DMS153 treated with DMSO at 0.1 percent for 48 hours (cell line): ENCODE results near the gene DLGAP4.
"Not testable (repeated sequence)": the region's sequence is repeated elsewhere in the genome, so short reads cannot be mapped to it uniquely, and the experiment has no call there.

Experiments used
- DNase-seq: peaks from one replicate; lab custom pipeline; 2025; ENCODE audit not compliant: unreplicated experiment; lab: John Stamatoyannopoulos, UW

Gene DLGAP4

GRCh38 chr20:36491901-36492617, 185.9 kb downstream of the DLGAP4 start:
- DNase-seq: no peak

GRCh38 chr20:36493051-36493800, 187.1 kb downstream of the DLGAP4 start:
- DNase-seq: peak; percentile 24

GRCh38 chr20:36493801-36494114, 187.6 kb downstream of the DLGAP4 start:
- no peak for DNase-seq

- no peak for DNase-seq
Measured at GRCh38 chr20:36496707-36497669, 190.8 kb downstream of the DLGAP4 start.

- DNase-seq: no peak
Measured at GRCh38 chr20:36497856-36498255, 191.7 kb downstream of the DLGAP4 start.

GRCh38 chr20:36498386-36499179, 192.4 kb downstream of the DLGAP4 start:
- DNase-seq: no peak

GRCh38 chr20:36499211-36499610, 193.1 kb downstream of the DLGAP4 start:
- DNase-seq: no peak

- DNase-seq: no peak
Measured at GRCh38 chr20:36499723-36500501, 193.8 kb downstream of the DLGAP4 start.

- no peak for DNase-seq
Measured at GRCh38 chr20:36501367-36502006, 195.3 kb downstream of the DLGAP4 start.

GRCh38 chr20:36504295-36504694, 198.2 kb downstream of the DLGAP4 start:
- DNase-seq: no peak

GRCh38 chr20:36506253-36506652, 200.1 kb downstream of the DLGAP4 start:
- DNase-seq: no peak

- no peak for DNase-seq
Measured at GRCh38 chr20:36507746-36508145, 201.6 kb downstream of the DLGAP4 start.

- no peak for DNase-seq
Measured at GRCh38 chr20:36519012-36519719, 213.0 kb downstream of the DLGAP4 start.

GRCh38 chr20:36519944-36520343, 213.8 kb downstream of the DLGAP4 start:
- DNase-seq: no peak

- no peak for DNase-seq
Measured at GRCh38 chr20:36521526-36521925, 215.4 kb downstream of the DLGAP4 start.

GRCh38 chr20:36522412-36522811, 216.3 kb downstream of the DLGAP4 start:
- DNase-seq: not testable (repeated sequence)

GRCh38 chr20:36523341-36523740, 217.2 kb downstream of the DLGAP4 start:
- no peak for DNase-seq

GRCh38 chr20:36525620-36526365, 219.7 kb downstream of the DLGAP4 start:
- DNase-seq: no peak
